Aorta (tissue), 5 donors: Measurements from ENCODE around the gene PLCB1. TPM values are rescaled to one million over a fixed set of nuclear protein-coding genes. Genes with fewer than 3 reads are reported as not detected.

ENCODE experiments used
- ATAC-seq: fragments of 200-7000 bp; cut with Tn5 transposase; one replicate; pipeline ENCODE4 v1.9.1; 2022; ENCODE audit warnings: moderate library complexity; ENCODE audit not compliant: low FRiP score
- DNase-seq, 2 donors: peaks; one replicate each; pipeline ENCODE4 v3.0.0-alpha.2; 2020
- H3K27ac ChIP-seq, 2 donors: one replicate each; pipeline ENCODE4 v1.5.1; 2013; ENCODE audit warnings: low read length in 2 of 2, mild to moderate bottlenecking in 2 of 2, moderate library complexity in 2 of 2, control low read depth in 1 of 2, inconsistent platforms in 1 of 2, low read depth in 1 of 2
- H3K27me3 ChIP-seq, 2 donors: one replicate each; pipeline ENCODE4 v1.6.1; 2013; ENCODE audit warnings: control low read depth in 1 of 2, low read length in 1 of 2, mild to moderate bottlenecking in 1 of 2, moderate library complexity in 1 of 2; ENCODE audit not compliant: insufficient read depth in 2 of 2, control insufficient read depth in 1 of 2
- H3K36me3 ChIP-seq, 2 donors: one replicate each; pipeline ENCODE4 v1.6.1; 2013; ENCODE audit warnings: control low read depth in 1 of 2, low read length in 1 of 2, mild to moderate bottlenecking in 1 of 2; ENCODE audit not compliant: insufficient read depth in 2 of 2, control insufficient read depth in 1 of 2
- H3K4me1 ChIP-seq, 2 donors: one replicate each; pipeline ENCODE4 v1.6.1; 2013; ENCODE audit warnings: low read length in 2 of 2, control low read depth in 1 of 2, mild to moderate bottlenecking in 1 of 2, moderate library complexity in 1 of 2; ENCODE audit not compliant: insufficient read depth in 2 of 2, control insufficient read depth in 1 of 2
- H3K4me3 ChIP-seq, 2 donors: one replicate each; pipeline ENCODE4 v1.5.1; 2013; ENCODE audit warnings: low read length in 2 of 2, control low read depth in 1 of 2, mild to moderate bottlenecking in 1 of 2
- H3K9me3 ChIP-seq: one replicate; pipeline ENCODE4 v1.6.1; 2013; ENCODE audit warnings: mild to moderate bottlenecking, low read length; ENCODE audit not compliant: control insufficient read depth
- WGBS, 2 donors: extraction: QIAGEN DNeasy Blood & Tissue Kit; methylation state at CpG; one replicate each; pipeline ENCODE4 v1.1.7; 2013; 5-methylcytosine and 5-hydroxymethylcytosine counted together
- intact Hi-C, 2 donors: fragments of 100-400 bp; cut with DNase I; formaldehyde crosslinking; loops; one replicate each; pipeline versions ENCODE4 v1.14.2 to v1.15.0; 2022
- polyA plus RNA-seq, 2 donors: library from polyadenylated mRNA; stranded (reverse); fragments of 200-250 nt; gene quantifications; one replicate each; pipeline ENCODE4 v1.2.3, GENCODE V29; 2013
- total RNA-seq, 2 donors: library from RNA; stranded (reverse); fragmentation: NEBNext Ultra II Directional; extraction: Animal tissue kit (Norgen Biotek cat#: 25700); gene quantifications; one replicate each; pipeline ENCODE4 v1.2.1, GENCODE V29; 2021
- donor health status: healthy with polysubstance abuse.
- donor health status: Bipolar disorder and iron deficiency.
- donor health status: DM: no; HTN: no; CAD: no.
- donor health status: DM: no; HTN: no; CAD: no.
- donor health status: DM: yes; HTN: yes; CAD: no.

PLCB1 gene
- total and polyA plus RNA-seq, 4 donors, result 1.4 to 35.0 (median 6.6) TPM

DNA sequence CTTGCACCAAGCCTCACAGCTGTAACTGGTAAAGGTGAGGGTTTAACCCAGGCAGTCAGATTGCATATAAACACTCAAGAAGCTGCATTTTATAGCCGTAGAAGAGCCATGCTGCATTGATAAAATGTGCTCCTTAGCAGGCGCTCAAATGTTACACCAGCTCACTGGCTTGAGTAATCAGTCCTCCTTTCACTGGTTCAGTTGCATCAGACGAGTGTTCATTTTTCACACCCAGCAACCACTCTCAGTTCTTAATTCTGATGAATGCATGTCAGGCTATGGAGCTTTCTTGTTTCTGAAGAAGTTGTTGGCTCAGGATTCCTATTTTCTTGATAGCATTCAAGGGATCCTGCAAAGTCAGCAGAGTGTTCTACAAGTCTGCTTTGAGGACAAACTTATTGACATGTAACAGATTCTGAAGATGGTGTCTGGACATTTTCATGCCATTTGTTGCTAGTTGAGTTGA is 198.3 kb downstream of the PLCB1 start:
- DNase-seq, result no peak
- H3K27me3 ChIP-seq, result no peaks in the 10 kb centered on the region
- no peak overlapping the region for H3K4me3 ChIP-seq
- no peaks in the 10 kb centered on the region for H3K36me3 ChIP-seq
- no peak for ATAC-seq
- H3K4me1 ChIP-seq, result no peaks in the 10 kb centered on the region
- intact Hi-C loops, result no loop called here
- 88% methylated on average over 3 of the region's 3 CpGs for WGBS, 2 donors
- no peak overlapping the region for H3K27ac ChIP-seq
- no peaks in the 10 kb centered on the region for H3K9me3 ChIP-seq

DNA sequence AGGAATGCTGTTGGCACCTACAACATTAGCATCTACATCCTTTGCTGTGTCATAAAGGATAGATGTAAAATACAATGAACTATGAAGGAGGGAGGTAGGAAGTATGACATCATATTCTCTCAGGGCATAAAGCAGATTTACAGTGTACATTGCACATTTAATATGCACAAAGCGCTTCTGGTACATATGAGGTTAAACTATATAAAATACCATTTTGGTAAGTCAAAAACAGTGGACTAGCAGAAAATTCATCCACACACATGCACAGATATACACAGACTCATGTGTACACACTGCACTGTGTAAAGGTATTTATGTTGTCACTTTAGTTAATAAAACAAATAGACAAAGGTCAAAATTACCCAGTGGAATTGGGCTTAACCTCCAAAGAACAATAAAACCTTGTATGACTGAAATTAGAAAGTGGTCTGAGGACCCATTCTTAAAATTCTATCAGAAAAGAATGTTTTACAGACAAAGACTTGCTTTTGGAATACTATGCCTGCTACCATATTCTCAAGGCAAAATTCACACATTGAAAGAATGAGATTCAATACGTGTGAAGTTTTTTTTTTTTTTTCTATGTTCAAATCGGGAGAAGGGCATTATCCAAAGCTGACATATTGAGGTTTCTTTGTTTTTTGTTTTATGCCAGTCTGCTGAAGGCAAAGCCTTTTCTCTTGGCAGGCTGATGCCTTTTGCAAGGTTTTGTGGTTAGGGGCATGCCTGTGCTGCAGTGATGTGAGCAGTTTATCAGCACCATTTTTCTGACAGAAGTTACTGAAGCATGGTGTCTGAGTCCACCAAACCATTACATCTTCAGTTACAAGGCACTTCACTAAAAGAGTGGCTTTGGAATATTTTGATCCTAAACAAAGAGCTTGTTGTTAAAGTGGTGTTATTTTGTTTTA is 199.0 kb downstream of the PLCB1 start:
- ATAC-seq (no peak), DNase-seq (no peak)
- intact Hi-C loops, result no loop called here
- Histone ChIP-seq H3K36me3 (no peaks in the 10 kb centered on the region), H3K9me3 (no peaks in the 10 kb centered on the region), H3K27me3 (no peaks in the 10 kb centered on the region), H3K4me3 (no peak overlapping the region), H3K4me1 (no peaks in the 10 kb centered on the region), H3K27ac (no peak overlapping the region)
- 76 to 79% methylated on average over 3 of the region's 3 CpGs for WGBS, 2 donors

DNA sequence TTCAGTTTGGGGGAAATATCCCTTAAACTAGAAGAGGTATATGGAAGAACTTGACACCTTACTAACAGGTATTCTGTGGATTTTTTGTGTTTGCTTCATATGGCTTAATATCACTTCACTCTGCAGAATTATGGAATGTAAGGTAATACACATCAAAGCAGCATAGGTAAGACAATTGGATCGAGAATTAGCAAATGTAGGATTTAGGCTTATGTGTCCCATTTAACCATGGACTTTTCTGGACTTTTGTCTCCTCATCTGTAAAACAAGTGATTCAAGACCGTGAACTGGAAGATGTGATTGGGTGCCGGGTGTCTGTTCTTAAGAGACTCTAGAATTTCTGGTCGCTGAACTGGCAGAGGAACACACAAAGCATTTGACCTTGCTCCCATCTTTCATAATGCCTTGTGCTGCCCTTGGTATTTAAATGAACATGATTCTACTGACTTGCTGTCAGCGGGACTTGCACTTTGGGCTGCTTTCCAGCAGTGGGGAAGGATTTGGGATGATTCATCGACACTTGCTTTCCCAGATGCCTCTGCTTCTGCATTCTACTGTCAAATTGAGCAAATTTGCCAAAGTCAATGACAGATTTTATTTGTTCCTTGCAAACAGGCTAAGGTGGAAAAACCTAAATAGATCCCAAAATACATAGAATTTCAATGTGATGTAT is 199.8 kb downstream of the PLCB1 start:
- no peak for ATAC-seq
- no peaks in the 10 kb centered on the region for H3K9me3 ChIP-seq
- no peaks in the 10 kb centered on the region for H3K36me3 ChIP-seq
- no peaks in the 10 kb centered on the region for H3K4me1 ChIP-seq
- no peaks in the 10 kb centered on the region for H3K27me3 ChIP-seq
- H3K4me3 ChIP-seq, result no peak overlapping the region
- no peak for DNase-seq
- no peak overlapping the region for H3K27ac ChIP-seq
- WGBS, 2 donors, result 71 to 79% methylated on average over 6 of the region's 6 CpGs
- intact Hi-C loops, result no loop called here

DNA sequence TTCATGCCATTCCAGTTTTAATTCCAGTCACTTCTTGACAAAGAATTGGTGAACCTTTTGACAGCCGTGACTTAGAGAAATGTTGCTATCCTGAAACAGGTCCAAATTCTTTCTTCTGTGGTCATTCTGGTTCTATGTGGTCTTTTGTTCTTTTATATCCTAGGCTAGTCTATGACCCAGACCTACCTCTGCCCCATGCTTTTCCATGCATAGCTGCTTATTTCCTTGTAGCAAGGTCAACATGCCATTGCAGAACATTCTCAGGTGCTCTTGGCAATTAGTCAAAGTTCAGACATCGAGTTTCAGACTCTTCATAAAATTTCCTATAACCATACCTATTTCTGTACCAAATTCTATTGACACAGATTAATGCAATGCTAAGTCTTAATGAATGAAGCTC is 202.6 kb downstream of the PLCB1 start:
- no peak for ATAC-seq
- intact Hi-C loops, result no loop called here

DNA sequence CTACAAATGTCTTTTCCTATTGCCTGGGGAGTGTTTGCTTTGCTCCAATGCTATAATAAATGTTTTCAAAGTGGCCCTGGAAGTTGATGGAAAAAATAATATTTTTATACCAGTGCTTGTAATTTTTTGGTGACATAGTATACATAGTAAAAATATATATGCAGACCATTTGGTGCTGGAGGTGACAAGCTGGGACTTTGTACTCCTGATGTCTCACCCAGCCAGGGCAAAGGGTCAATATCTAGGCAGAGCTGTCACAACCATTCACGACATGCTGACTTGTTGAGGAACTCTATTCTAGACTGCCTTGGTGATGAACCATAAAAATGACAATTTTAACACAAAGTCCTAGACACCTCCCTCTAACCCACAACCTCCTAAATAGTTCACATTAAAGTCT is 203.0 kb downstream of the PLCB1 start:
- DNase-seq (no peak), ATAC-seq (no peak)
- H3K27ac ChIP-seq, result no peak overlapping the region
- H3K4me1 ChIP-seq, result no peaks in the 10 kb centered on the region
- intact Hi-C loops, result no loop called here
- H3K9me3 ChIP-seq, result no peaks in the 10 kb centered on the region
- H3K36me3 ChIP-seq, result no peaks in the 10 kb centered on the region
- no peaks in the 10 kb centered on the region for H3K27me3 ChIP-seq
- WGBS, 2 donors, result 39 to 50% methylated on average over 1 of the region's 1 CpG
- no peak overlapping the region for H3K4me3 ChIP-seq

More for the DNA sequence above, 202.6 kb downstream of the PLCB1 start:
- H3K4me1 ChIP-seq, result no peaks in the 10 kb centered on the region
- no peaks in the 10 kb centered on the region for H3K27me3 ChIP-seq
- H3K27ac ChIP-seq, result no peak overlapping the region
- H3K36me3 ChIP-seq, result no peaks in the 10 kb centered on the region
- H3K4me3 ChIP-seq, result no peak overlapping the region
- WGBS, 2 donors, result 48 to 57% methylated on average over 2 of the region's 2 CpGs
- no peak for DNase-seq
- H3K9me3 ChIP-seq, result no peaks in the 10 kb centered on the region

DNA sequence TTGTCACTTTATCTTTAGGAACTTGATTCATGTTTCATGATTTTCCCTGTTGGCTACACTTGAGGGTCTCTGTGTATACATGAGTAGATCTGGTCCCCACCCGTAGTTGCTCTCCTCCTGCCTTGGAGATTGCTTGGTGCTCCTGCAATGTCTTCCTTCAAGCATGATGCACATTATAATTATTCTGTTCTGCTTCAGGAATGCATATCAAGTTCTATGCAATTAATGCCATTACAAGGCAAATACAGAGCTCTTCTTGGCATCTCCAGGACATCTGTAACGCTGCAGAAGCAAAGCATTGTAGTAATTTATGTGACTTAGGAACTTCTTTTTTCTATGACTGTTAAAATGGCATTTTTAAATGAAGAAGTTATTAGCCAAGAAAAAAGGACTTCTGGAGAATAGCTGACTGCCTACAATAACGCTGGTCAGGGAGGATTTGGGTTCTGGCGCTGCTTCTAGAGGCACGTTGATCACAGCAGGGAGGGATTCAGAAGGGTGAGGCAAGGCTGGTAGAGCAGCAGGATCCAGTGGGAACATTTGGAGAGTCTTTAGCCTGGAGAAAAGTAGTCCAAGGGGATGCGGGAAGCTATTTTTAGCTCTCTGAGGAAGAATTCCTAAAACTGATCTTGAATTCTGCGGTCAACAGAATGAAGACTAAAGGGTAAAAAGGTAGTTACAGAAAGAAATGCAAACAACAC is 203.6 kb downstream of the PLCB1 start:
- intact Hi-C loops, result no loop called here
- Histone ChIP-seq H3K36me3 (no peaks in the 10 kb centered on the region), H3K9me3 (no peaks in the 10 kb centered on the region), H3K4me1 (no peaks in the 10 kb centered on the region), H3K4me3 (no peak overlapping the region), H3K27me3 (no peaks in the 10 kb centered on the region), H3K27ac (no peak overlapping the region)
- no peak for ATAC-seq
- no peak for DNase-seq
- WGBS, 2 donors, result 64 to 69% methylated on average over 7 of the region's 7 CpGs

DNA sequence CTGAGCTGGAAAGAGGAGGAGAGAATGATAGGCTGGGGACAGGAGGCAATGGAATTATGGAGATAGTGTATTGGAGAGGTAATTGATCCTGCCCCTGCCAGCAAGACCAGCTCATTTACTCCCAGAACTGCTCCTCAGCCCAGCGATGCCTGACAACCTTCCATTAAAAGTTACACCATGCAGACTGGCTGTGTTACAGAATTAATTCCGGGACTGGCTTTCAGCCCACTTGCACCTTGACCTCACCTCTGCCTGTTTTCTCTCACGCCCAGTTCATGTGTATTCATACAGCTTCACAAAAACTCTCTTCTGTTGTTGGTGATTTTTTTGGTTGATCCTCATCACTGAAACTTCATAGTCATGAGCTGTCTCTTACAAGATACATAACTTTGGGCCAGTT is 207.3 kb downstream of the PLCB1 start:
- intact Hi-C loops, result no loop called here
- WGBS, 2 donors, result 91 to 99% methylated on average over 3 of the region's 3 CpGs
- H3K4me3 ChIP-seq, result no peak overlapping the region
- DNase-seq (no peak), ATAC-seq (no peak)
- H3K27ac ChIP-seq, result no peak overlapping the region
- H3K4me1 ChIP-seq, result no peaks in the 10 kb centered on the region
- H3K27me3 ChIP-seq, result no peaks in the 10 kb centered on the region
- no peaks in the 10 kb centered on the region for H3K36me3 ChIP-seq
- H3K9me3 ChIP-seq, result no peaks in the 10 kb centered on the region

DNA sequence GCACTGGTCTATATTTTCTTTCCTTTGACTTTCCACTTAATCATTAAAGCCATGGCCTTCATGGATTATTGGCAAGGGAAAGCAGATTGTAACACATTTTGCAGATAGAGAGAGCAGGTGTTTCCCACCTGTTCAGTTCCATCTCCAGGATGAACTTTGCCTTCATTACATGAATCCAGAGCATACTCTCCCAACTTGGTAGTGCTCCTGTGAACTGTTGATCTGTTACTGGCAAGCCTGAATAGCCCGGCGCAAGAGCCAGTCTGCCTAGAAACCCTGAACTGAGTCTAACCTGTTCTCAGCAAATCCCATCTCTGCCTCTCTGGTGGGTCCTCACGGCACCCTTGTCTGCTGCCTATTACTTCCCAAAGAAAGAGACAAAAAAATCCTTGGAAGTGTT is 210.3 kb downstream of the PLCB1 start:
- no peak overlapping the region for H3K4me3 ChIP-seq
- DNase-seq (no peak), ATAC-seq (no peak)
- H3K9me3 ChIP-seq, result no peaks in the 10 kb centered on the region
- H3K4me1 ChIP-seq, result no peaks in the 10 kb centered on the region
- H3K27me3 ChIP-seq, result no peaks in the 10 kb centered on the region
- H3K36me3 ChIP-seq, result no peaks in the 10 kb centered on the region
- H3K27ac ChIP-seq, result no peak overlapping the region
- intact Hi-C loops, result no loop called here
- WGBS, 2 donors, result 94 to 96% methylated on average over 3 of the region's 3 CpGs
